ENCODE measurements around the gene ANK2.

GRCh38 chr4:113056318-113056717 is 6.9 kb downstream of the ANK2 start:
- TF ChIP-seq CTCF (conservative IDR thresholded peaks at IDR 0.05; ENCODE audit: low read length) (no peak), EZH2phosphoT487 (IDR thresholded peaks at IDR 0.05; ENCODE audit: borderline replicate concordance) (no peak)

Measured in Loucy (cell line).